ENCODE data around the gene SMAD3. TPM values are rescaled to one million over a fixed set of nuclear protein-coding genes. Genes with fewer than 3 reads are reported as not detected.

SMAD3 gene
- total and polyA plus RNA-seq, 2 of the 8 experiments (the other 6 are each of a cell fraction or from before 2014, with no cell fraction given), result 10.1 to 12.4 TPM

DNA sequence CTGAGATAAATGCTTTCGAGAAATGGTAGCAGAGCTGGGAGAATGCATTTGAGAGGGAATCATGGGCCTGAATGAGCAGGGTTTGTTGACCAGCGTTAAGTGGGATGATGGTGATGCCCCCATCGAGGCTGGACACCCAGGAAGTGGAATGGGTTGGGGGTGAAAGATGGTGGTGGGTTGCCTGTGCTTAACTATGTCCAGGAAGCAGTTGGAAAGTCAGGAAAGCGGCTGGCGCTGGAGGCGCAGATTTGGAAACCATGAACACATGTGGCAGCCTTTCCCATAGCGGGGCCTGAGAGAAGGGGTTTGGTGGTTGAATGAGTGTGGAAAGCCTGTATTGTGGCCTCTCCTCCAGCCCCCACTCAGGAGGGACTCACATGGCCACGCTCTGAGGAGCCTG, 108.4 kb downstream of the SMAD3 start:
- CTCF ChIA-PET (ENCODE audit: partially characterized antibody), result interaction anchor here (0.6 to 1.8 kb wide), 3 partner anchors 53 to 227 kb away, joined by 3 to 8 read pairs (median 3); no protein-coding TSS in a partner anchor
- Histone ChIP-seq H3K4ac (replicated peaks; ENCODE audit: insufficient read length, low read depth, low read length) (no peak overlapping the region), H4K20me1 (replicated peaks in 1 of 2; ENCODE audit: control insufficient read depth in 1 of 2, insufficient read depth in 2 of 2, low read length in 2 of 2) (peaks cover 0 to 1% of the 10 kb centered on the region in 2 experiments), H3K14ac (ENCODE audit: insufficient read length) (no peak overlapping the region), H3K56ac (replicated peaks; ENCODE audit: insufficient read length, low read depth, low read length) (no peak overlapping the region), H3K27me3 (replicated peaks in 1 of 4; ENCODE audit: control insufficient read depth in 3 of 4, extremely low read depth in 1 of 4, insufficient read depth in 3 of 4, low read length in 3 of 4) (no peaks in the 10 kb centered on the region), H2BK120ac (replicated peaks; ENCODE audit: low read depth, low read length) (no peak overlapping the region), H3K9ac (replicated peaks in 1 of 4; ENCODE audit: extremely low read depth in 1 of 4, low read depth in 3 of 4, low read length in 3 of 4) (no peak overlapping the region), H2BK15ac (ENCODE audit: low read length) (no peak overlapping the region), H3K79me2 (ENCODE audit: control insufficient read depth in 1 of 2, insufficient read depth in 2 of 2, low read length in 2 of 2) (no peaks in the 10 kb centered on the region), H4K91ac (replicated peaks; ENCODE audit: insufficient read length, low read length) (no peak overlapping the region), H3K36me3 (ENCODE audit: control insufficient read depth in 2 of 4, insufficient read depth in 4 of 4, low read length in 3 of 4) (no peaks in the 10 kb centered on the region), H3K79me1 (ENCODE audit: low read depth, low read length) (peaks cover 2% of the 10 kb centered on the region), H2BK20ac (ENCODE audit: low read length) (no peak overlapping the region), H3K23me2 (ENCODE audit: low read depth, low read length) (no peaks in the 10 kb centered on the region), H3K23ac (ENCODE audit: insufficient read length) (no peak overlapping the region), H4K5ac (ENCODE audit: insufficient read length, low read depth, low read length) (no peak overlapping the region), H3K18ac (ENCODE audit: extremely low read depth, low read length) (no peak overlapping the region), H3K4me3 (ENCODE audit: extremely low read depth in 1 of 4, insufficient read depth in 2 of 4, low read depth in 3 of 4, low read length in 4 of 4) (no peak overlapping the region), H3K9me3 (ENCODE audit: insufficient read depth in 2 of 2, low read depth in 1 of 2, low read length in 1 of 2) (no peaks in the 10 kb centered on the region), H2BK12ac (ENCODE audit: low read depth, low read length) (no peak overlapping the region), H2AK5ac (ENCODE audit: low read depth, low read length) (no peak overlapping the region), H3K27ac (ENCODE audit: low read depth, low read length) (no peak overlapping the region), H2BK5ac (ENCODE audit: low read depth, low read length) (0 out of 2 replicates have a peak overlapping the region, but pooled peaks have one; percentile 52), H3K4me1 (replicated peaks in 1 of 4; ENCODE audit: control insufficient read depth in 3 of 4, insufficient read depth in 4 of 4, low read length in 3 of 4) (peaks cover 4 to 23% (median 11%) of the 10 kb centered on the region in 4 experiments), H2AFZ (ENCODE audit: low read length) (no peak overlapping the region), H4K8ac (ENCODE audit: extremely low read depth, insufficient read depth, low read length) (no peak overlapping the region), H3K4me2 (ENCODE audit: insufficient read depth in 1 of 2, low read depth in 2 of 2, low read length in 2 of 2) (no peak overlapping the region)
- 93% methylated on average over 8 of the region's 8 CpGs; no CpG with 5 or more reads in 1 of the 2 experiments for WGBS, 2 experiments (ENCODE audit: extremely low coverage in 1 of 2, insufficient coverage in 1 of 2, insufficient read length in 1 of 2, insufficient replicate concordance in 2 of 2, low coverage in 1 of 2, low lambda C conversion rate in 2 of 2, missing lambda C conversion rate in 1 of 2)
- POLR2A ChIA-PET (ENCODE audit: partially characterized antibody), result interaction anchor here (1.7 kb wide), 1 partner anchor 20 kb away, joined by 3 read pairs; no protein-coding TSS in a partner anchor
- TF ChIP-seq SIN3A (conservative IDR thresholded peaks at IDR 0.05 in 1 of 2, IDR thresholded peaks at IDR 0.05 in 1 of 2; ENCODE audit: low read depth in 1 of 2, low read length in 2 of 2) (no peak), TAF1 (IDR thresholded peaks at IDR 0.05; ENCODE audit: low read depth, low read length) (no peak), RAD21 (IDR thresholded peaks at IDR 0.05 in 1 of 2, conservative IDR thresholded peaks at IDR 0.05 in 1 of 2; ENCODE audit: low read depth in 2 of 2, low read length in 2 of 2) (no peak), RNF2 (IDR thresholded peaks at IDR 0.05; ENCODE audit: borderline replicate concordance, low read depth, low read length, missing control alignments, poor library complexity, severe bottlenecking) (no peak), SIRT6 (IDR thresholded peaks at IDR 0.05; ENCODE audit: low read length) (no peak), HDAC2 (IDR thresholded peaks at IDR 0.05; ENCODE audit: borderline replicate concordance in 1 of 2, low read depth in 2 of 2, low read length in 2 of 2) (no peak)
- FAIRE-seq (no peak), DNase-seq (ENCODE audit: low read depth in 1 of 2, low spot score in 2 of 2) (no peak)

Data from H1 (cell line).